Measurements from ENCODE around the gene SRSF3. TPM values are rescaled to one million over a fixed set of nuclear protein-coding genes. Genes with fewer than 3 reads are reported as not detected.
"Not testable (repeated sequence)": the region's sequence is repeated elsewhere in the genome, so short reads cannot be mapped to it uniquely, and the experiment has no call there.

Gene SRSF3
- total RNA-seq, 8 experiments from 2014 or later: 105 to 374 (median 181) TPM

- H3K27ac ChIP-seq: no peak overlapping the region
- in situ Hi-C loops (cut with MboI; ENCODE audit: low pct_unique_long_range_greater_than_20kb in 2 of 9, low sequenced_read_pairs in 9 of 9, unreplicated experiment in 9 of 9): no loop called here
- ATAC-seq (replicated peaks in 6 of 8): no peak
- 40 to 100% (median 68%) methylated on average over 1 to 3 of the region's 3 CpGs for whole genome bisulfite sequencing, 10 experiments
- peaks cover 2 to 11% of the 10 kb centered on the region in 2 donors for H3K4me1 ChIP-seq (replicated peaks in 1 of 2)
- no peak overlapping the region for H3K4me3 ChIP-seq
Measured at GRCh38 chr6:36563237-36563927, 30.8 kb upstream of the SRSF3 start.

- no peak overlapping the region for H3K4me3 ChIP-seq
- in situ Hi-C loops (cut with MboI; ENCODE audit: low pct_unique_long_range_greater_than_20kb in 2 of 9, low sequenced_read_pairs in 9 of 9, unreplicated experiment in 9 of 9): no loop called here
- WGBS, 10 experiments: 65 to 100% (median 76%) methylated on average over 1 to 4 of the region's 4 CpGs; no CpG with 5 or more reads in 2 of the 10 experiments
- no peak for ATAC-seq (replicated peaks in 6 of 8)
- H3K27ac ChIP-seq: no peak overlapping the region
- peaks cover 2 to 11% of the 10 kb centered on the region in 2 donors for H3K4me1 ChIP-seq (replicated peaks in 1 of 2)
Measured at GRCh38 chr6:36563928-36564284, 30.3 kb upstream of the SRSF3 start.

GRCh38 chr6:36566418-36566905, 27.7 kb upstream of the SRSF3 start:
- Histone ChIP-seq H3K4me1 (replicated peaks in 1 of 2) (peaks cover 0 to 8% of the 10 kb centered on the region in 2 donors), H3K27ac (no peak overlapping the region), H3K4me3 (no peak overlapping the region)
- ATAC-seq (replicated peaks in 6 of 8): no peak
- in situ Hi-C loops (cut with MboI; ENCODE audit: low pct_unique_long_range_greater_than_20kb in 2 of 9, low sequenced_read_pairs in 9 of 9, unreplicated experiment in 9 of 9): no loop called here
- WGBS, 10 experiments: 43 to 100% (median 88%) methylated on average over 1 to 5 of the region's 8 CpGs; no CpG with 5 or more reads in 2 of the 10 experiments

GRCh38 chr6:36570264-36570663, 23.9 kb upstream of the SRSF3 start:
- in situ Hi-C loops (cut with MboI; ENCODE audit: low pct_unique_long_range_greater_than_20kb in 2 of 9, low sequenced_read_pairs in 9 of 9, unreplicated experiment in 9 of 9): no loop called here
- 69 to 100% (median 91%) methylated on average over 1 to 2 of the region's 2 CpGs; no CpG with 5 or more reads in 2 of the 10 experiments for WGBS, 10 experiments

GRCh38 chr6:36571122-36572043, 22.8 kb upstream of the SRSF3 start:
- Histone ChIP-seq H3K4me3 (no peak overlapping the region), H3K4me1 (replicated peaks in 1 of 2) (no peaks in the 10 kb centered on the region), H3K27ac (no peak overlapping the region)
- 29 to 100% (median 74%) methylated on average over 1 to 4 of the region's 4 CpGs for WGBS, 10 experiments
- in situ Hi-C loops (cut with MboI; ENCODE audit: low pct_unique_long_range_greater_than_20kb in 2 of 9, low sequenced_read_pairs in 9 of 9, unreplicated experiment in 9 of 9): no loop called here
- no peak for ATAC-seq (replicated peaks in 6 of 8)

More at GRCh38 chr6:36570264-36570663, 23.9 kb upstream of the SRSF3 start:
- no peak for ATAC-seq (replicated peaks in 6 of 8)
- H3K4me3 ChIP-seq: no peak overlapping the region
- H3K4me1 ChIP-seq (replicated peaks in 1 of 2): no peaks in the 10 kb centered on the region
- no peak overlapping the region for H3K27ac ChIP-seq

- 86 to 100% (median 93%) methylated on average over 3 to 8 of the region's 12 CpGs for WGBS, 10 experiments
- H3K27ac ChIP-seq; H3K4me3 ChIP-seq; ATAC-seq (replicated peaks in 6 of 8); H3K4me1 ChIP-seq (replicated peaks in 1 of 2); in situ Hi-C loops (cut with MboI; ENCODE audit: low pct_unique_long_range_greater_than_20kb in 2 of 9, low sequenced_read_pairs in 9 of 9, unreplicated experiment in 9 of 9): not testable (repeated sequence)
Measured at GRCh38 chr6:36572353-36573311, 21.5 kb upstream of the SRSF3 start.

GRCh38 chr6:36574679-36575078, 19.5 kb upstream of the SRSF3 start:
- ATAC-seq (replicated peaks in 6 of 8): no peak
- in situ Hi-C loops (cut with MboI; ENCODE audit: low pct_unique_long_range_greater_than_20kb in 2 of 9, low sequenced_read_pairs in 9 of 9, unreplicated experiment in 9 of 9): no loop called here

GRCh38 chr6:36576578-36576977, 17.6 kb upstream of the SRSF3 start:
- Histone ChIP-seq H3K4me3 (no peak overlapping the region), H3K27ac (no peak overlapping the region), H3K4me1 (replicated peaks in 1 of 2) (peaks cover 6 to 11% of the 10 kb centered on the region in 2 donors)
- WGBS, 10 experiments: 81 to 100% (median 89%) methylated on average over 1 to 6 of the region's 7 CpGs; no CpG with 5 or more reads in 3 of the 10 experiments
- in situ Hi-C loops (cut with MboI; ENCODE audit: low pct_unique_long_range_greater_than_20kb in 2 of 9, low sequenced_read_pairs in 9 of 9, unreplicated experiment in 9 of 9): no loop called here
- ATAC-seq (replicated peaks in 6 of 8): no peak

More at GRCh38 chr6:36574679-36575078, 19.5 kb upstream of the SRSF3 start:
- Histone ChIP-seq H3K4me1 (replicated peaks in 1 of 2) (peaks cover 4 to 8% of the 10 kb centered on the region in 2 donors), H3K4me3 (no peak overlapping the region), H3K27ac (no peak overlapping the region)

- no peak overlapping the region for H3K4me3 ChIP-seq
- peaks cover 6 to 11% of the 10 kb centered on the region in 2 donors for H3K4me1 ChIP-seq (replicated peaks in 1 of 2)
- ATAC-seq (replicated peaks in 6 of 8): peak in 4 of 8 experiments; percentile 50 to 89 (median 76)
- in situ Hi-C loops (cut with MboI; ENCODE audit: low pct_unique_long_range_greater_than_20kb in 2 of 9, low sequenced_read_pairs in 9 of 9, unreplicated experiment in 9 of 9): no loop called here
- 0 to 100% (median 31%) methylated on average over 1 to 2 of the region's 2 CpGs; no CpG with 5 or more reads in 4 of the 10 experiments for WGBS, 10 experiments
- H3K27ac ChIP-seq: no peak overlapping the region
Measured at GRCh38 chr6:36577301-36577700, 16.9 kb upstream of the SRSF3 start.

GRCh38 chr6:36578030-36578429, 16.1 kb upstream of the SRSF3 start:
- no peak overlapping the region for H3K27ac ChIP-seq
- 91 to 100% (median 97%) methylated on average over 1 to 5 of the region's 5 CpGs; no CpG with 5 or more reads in 4 of the 10 experiments for WGBS, 10 experiments
- ATAC-seq (replicated peaks in 6 of 8): no peak
- peaks cover 6 to 11% of the 10 kb centered on the region in 2 donors for H3K4me1 ChIP-seq (replicated peaks in 1 of 2)
- no peak overlapping the region for H3K4me3 ChIP-seq
- in situ Hi-C loops (cut with MboI; ENCODE audit: low pct_unique_long_range_greater_than_20kb in 2 of 9, low sequenced_read_pairs in 9 of 9, unreplicated experiment in 9 of 9): no loop called here

GRCh38 chr6:36578431-36578830, 15.7 kb upstream of the SRSF3 start:
- Histone ChIP-seq H3K4me3 (no peak overlapping the region), H3K4me1 (replicated peaks in 1 of 2) (peaks cover 6 to 11% of the 10 kb centered on the region in 2 donors), H3K27ac (no peak overlapping the region)
- in situ Hi-C loops (cut with MboI; ENCODE audit: low pct_unique_long_range_greater_than_20kb in 2 of 9, low sequenced_read_pairs in 9 of 9, unreplicated experiment in 9 of 9): no loop called here
- no peak for ATAC-seq (replicated peaks in 6 of 8)
- 59 to 93% (median 88%) methylated on average over 2 to 3 of the region's 4 CpGs; no CpG with 5 or more reads in 5 of the 10 experiments for WGBS, 10 experiments

GRCh38 chr6:36580184-36580526, 14.0 kb upstream of the SRSF3 start:
- ATAC-seq (replicated peaks in 6 of 8): peak in 5 of 8 experiments; percentile 4 to 19 (median 12)
- H3K4me3 ChIP-seq: no peak overlapping the region
- 78 to 90% (median 80%) methylated on average over 3 to 7 of the region's 8 CpGs; no CpG with 5 or more reads in 4 of the 10 experiments for WGBS, 10 experiments
- in situ Hi-C loops (cut with MboI; ENCODE audit: low pct_unique_long_range_greater_than_20kb in 2 of 9, low sequenced_read_pairs in 9 of 9, unreplicated experiment in 9 of 9): no loop called here
- peak overlapping the region; percentile 70 to 82 for H3K27ac ChIP-seq
- H3K4me1 ChIP-seq (replicated peaks in 1 of 2): peaks cover 6 to 11% of the 10 kb centered on the region in 2 donors

Data from motor neuron (in vitro differentiated cells).